Right renal pelvis (tissue), 4 donors: ENCODE data around the gene SLC12A2. TPM values are rescaled to one million over a fixed set of nuclear protein-coding genes. Genes with fewer than 3 reads are reported as not detected.

Source experiments
- DNase-seq, 4 donors: peaks; one replicate each; pipeline ENCODE4 v3.0.0-alpha.2; 2013; ENCODE audit warnings: low read depth in 4 of 4, low spot score in 3 of 4, missing footprints in 1 of 4
- polyA plus RNA-seq, 4 donors: library from polyadenylated mRNA; unstranded; fragments of 120-200 nt; gene quantifications; one replicate each; pipeline ENCODE4 v1.2.1, GENCODE V29; 2013; ENCODE audit not compliant: insufficient read length in 4 of 4

Gene SLC12A2
- polyA plus RNA-seq, 4 donors, result 31.5 to 42.5 (median 38.9) TPM

GRCh38 chr5:128216860-128217531, 133.4 kb downstream of the SLC12A2 start:
- no peak for DNase-seq

- DNase-seq, result no peak
These were observed 137.3 kb downstream of the SLC12A2 start for GRCh38 chr5:128220841-128221240.

- DNase-seq, result no peak
These were observed 140.8 kb downstream of the SLC12A2 start for GRCh38 chr5:128224336-128224735.

- DNase-seq, result no peak
These were observed 141.9 kb downstream of the SLC12A2 start for GRCh38 chr5:128225245-128226030.

GRCh38 chr5:128228008-128228407, 144.4 kb downstream of the SLC12A2 start:
- DNase-seq, result no peak

- DNase-seq, result no peak
These were observed 145.0 kb downstream of the SLC12A2 start for GRCh38 chr5:128228521-128228920.

- no peak for DNase-seq
These were observed 151.5 kb downstream of the SLC12A2 start for GRCh38 chr5:128234928-128235641.

GRCh38 chr5:128236334-128236733, 152.8 kb downstream of the SLC12A2 start:
- DNase-seq, result no peak

- no peak for DNase-seq
These were observed 153.4 kb downstream of the SLC12A2 start for GRCh38 chr5:128237000-128237399.

GRCh38 chr5:128237546-128237945, 154.0 kb downstream of the SLC12A2 start:
- DNase-seq, result no peak
